OCI-LY1 (cell line): ENCODE data around the gene SLC47A1.

Source experiments
- EZH2 ChIP-seq: fragments of 200-600 bp; sonication (generic), shearing (Covaris generic); IDR thresholded peaks from 2 replicates; pipeline ENCODE4 v1.8.0; 2017; ENCODE audit warnings: borderline replicate concordance, mixed run types, mild to moderate bottlenecking, antibody characterized with exemption, low read length, moderate library complexity, mixed read lengths
- TF ChIP-seq, protein P1 (sequence below): fragments of 200-600 bp; sonication (generic), shearing (Covaris generic); IDR thresholded peaks from 2 replicates; pipeline ENCODE4 v1.5.1; 2017; ENCODE audit warnings: mild to moderate bottlenecking, antibody characterized with exemption, low read length, moderate library complexity, mixed read lengths

DNA sequence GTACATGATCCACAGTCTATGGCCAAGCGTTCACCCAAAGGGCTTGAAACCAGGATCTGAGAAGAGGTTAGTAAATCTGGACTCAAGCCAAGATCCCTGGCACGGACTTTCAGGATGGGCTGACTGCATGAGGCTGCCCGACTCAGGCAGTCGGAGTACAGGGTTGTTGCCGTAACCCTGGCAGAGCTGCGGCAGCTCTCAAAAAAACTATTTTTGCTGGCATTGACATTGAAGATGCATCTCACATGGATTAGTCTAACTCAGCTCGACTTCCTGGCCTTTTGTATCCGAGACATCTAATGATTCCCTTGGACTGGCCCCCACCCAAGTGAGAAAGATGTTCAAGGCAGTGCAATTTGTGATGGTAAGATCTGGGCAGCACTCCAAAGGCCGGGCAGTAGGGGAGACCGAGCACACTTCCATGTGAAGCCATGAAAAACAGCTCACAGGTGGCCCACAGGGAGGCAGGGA, 6.2 kb downstream of the SLC47A1 start:
- TF ChIP-seq, protein P1, sequence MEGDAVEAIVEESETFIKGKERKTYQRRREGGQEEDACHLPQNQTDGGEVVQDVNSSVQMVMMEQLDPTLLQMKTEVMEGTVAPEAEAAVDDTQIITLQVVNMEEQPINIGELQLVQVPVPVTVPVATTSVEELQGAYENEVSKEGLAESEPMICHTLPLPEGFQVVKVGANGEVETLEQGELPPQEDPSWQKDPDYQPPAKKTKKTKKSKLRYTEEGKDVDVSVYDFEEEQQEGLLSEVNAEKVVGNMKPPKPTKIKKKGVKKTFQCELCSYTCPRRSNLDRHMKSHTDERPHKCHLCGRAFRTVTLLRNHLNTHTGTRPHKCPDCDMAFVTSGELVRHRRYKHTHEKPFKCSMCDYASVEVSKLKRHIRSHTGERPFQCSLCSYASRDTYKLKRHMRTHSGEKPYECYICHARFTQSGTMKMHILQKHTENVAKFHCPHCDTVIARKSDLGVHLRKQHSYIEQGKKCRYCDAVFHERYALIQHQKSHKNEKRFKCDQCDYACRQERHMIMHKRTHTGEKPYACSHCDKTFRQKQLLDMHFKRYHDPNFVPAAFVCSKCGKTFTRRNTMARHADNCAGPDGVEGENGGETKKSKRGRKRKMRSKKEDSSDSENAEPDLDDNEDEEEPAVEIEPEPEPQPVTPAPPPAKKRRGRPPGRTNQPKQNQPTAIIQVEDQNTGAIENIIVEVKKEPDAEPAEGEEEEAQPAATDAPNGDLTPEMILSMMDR = no peak
- TF ChIP-seq EZH2 = no peak
